ENCODE data around the gene SLC7A10.

SLC7A10 gene

DNA sequence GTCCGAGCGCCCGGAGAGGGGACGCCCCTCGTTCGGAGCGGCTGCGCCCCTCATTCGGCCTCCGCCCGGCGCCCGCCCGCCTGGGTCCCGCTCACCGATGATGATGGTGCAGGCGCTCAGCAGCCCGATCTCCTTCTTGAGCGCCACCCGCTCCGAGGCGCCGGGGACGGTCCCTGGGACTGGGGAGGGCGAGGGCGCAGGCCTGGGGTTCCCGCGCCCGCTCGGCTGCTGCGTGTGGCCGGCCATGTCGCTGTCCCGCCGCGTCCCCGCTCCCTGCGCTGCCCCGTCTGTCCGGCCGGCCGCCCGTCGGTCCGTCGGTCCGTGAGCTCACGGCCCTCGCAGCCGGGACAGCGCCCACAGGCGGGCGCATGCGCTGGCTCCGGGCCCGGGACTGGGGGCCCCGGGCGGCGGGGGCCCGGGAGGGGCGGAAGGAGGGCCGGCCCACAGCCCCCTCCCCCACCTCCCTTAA, at the start of gene SLC7A10:
SLC7A10 (minus strand) TSS at position 393 of the 469 bp plus-strand sequence; CDS start at position 246, 147 bp downstream.
- no peak for FAIRE-seq

DNA sequence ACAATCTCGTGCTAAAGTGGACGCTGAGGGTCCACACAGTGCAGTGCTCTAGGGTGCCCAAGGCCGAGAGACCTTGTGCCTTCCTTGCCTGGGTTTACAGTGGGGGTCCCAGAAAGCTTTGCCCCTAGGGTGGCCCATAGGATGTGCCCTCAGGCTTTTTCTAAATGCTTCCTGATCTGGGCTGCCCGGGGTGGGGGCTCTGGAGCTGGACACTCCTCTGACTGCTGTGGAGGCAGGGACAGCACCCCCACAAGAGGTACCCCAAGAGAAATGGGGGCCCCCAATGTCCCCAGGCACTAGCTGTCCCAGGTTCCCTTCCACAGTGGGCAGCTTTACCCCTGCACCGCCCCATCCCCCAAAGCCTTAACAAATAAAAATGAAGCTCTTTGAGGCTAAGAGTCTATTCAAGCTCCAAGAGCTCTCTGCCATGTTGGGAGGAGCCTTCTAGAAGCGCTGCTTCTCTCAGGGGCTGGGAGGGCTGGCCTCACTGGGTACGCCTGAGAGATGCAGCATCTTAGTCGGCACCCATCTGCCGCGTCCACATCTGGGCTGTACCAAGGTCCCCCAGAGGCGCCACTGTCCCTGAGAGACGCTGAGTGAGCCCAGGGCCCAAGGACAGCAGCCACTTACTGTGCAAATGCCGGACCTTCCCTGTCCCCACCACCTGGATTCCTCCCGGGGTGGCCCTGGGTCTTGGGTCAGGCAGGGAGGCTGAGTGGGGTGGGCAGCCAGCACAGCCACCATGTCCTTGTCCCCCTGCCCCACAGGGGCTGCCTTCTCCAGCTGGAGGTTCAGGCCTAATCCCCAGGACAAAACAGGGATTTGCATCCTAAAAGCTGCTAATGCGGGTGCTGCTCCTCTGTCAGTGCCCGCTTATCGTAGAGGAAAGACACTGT, 49.3 kb upstream of the SLC7A10 start:
- FAIRE-seq, result no peak

DNA sequence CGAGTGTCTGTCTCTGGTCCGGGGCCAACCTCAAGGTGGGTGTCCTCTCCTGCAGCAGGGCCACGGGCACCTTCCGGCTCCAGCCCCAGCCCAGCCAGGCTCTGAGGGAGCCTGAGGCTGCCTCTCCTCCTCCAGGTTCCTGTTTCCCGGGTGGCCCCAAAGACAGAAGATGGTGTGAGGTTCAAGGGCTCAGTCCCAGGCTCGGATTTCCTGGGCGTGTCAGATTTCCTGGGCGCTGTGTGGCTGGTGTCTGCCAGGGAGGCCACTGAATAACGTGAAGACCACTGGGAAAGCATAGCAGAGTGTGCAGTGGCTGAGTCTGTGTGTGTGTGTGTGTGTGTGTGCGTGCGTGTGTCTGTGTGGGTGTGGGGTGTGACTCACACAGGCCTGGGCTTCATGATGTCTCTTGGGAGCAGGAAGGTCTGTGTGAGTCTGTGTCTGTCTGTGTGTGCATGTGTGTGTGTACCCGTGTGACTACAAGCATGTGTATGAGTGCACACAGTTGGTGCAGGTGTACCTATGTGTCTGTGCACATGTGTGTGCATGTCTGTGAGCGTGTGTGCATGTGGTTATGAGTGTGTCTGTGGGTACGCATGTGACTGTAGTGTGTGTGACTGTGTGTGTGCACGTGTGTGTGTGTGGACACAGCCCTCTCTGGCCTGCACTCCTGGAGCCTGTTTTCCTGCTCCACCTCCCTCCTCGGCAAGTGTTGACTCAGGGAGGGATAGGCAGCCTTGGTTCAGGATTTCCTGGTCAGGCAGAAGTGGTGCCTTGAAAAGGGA, 48.4 kb upstream of the SLC7A10 start:
- FAIRE-seq, result no peak

DNA sequence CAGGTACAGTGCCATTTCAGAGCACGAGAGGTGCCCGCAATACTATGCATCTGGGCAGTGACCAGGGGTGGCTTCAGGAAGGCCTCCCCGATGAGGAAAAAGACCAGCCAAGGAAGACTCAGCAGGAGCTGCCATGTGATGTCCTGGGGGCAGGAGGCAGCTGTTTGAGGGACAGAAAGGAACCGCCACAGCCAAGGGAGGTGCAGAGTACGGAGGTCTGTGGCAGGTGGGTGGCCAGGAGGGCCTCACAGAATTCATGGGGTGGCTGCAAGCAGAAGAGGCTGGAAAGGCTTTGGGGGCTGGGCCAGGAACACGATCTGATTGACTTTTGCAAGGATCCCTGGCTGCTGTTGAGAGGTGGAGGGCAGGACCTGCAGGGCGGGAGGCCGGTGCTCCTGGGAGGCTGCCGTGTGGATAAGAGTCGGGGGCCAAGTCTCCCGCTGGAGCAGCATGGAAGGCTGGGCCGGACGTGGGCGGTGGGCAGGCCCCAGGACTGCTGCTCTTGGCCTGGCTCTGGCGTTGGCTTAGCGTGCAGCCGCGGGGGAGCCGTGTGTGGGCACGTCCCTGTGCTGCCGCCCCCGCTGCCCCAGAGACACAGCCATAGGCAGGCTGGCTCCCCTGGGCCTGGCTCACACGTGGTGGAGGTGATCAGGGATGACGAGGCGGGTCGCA, 47.6 kb upstream of the SLC7A10 start:
- FAIRE-seq, result no peak

DNA sequence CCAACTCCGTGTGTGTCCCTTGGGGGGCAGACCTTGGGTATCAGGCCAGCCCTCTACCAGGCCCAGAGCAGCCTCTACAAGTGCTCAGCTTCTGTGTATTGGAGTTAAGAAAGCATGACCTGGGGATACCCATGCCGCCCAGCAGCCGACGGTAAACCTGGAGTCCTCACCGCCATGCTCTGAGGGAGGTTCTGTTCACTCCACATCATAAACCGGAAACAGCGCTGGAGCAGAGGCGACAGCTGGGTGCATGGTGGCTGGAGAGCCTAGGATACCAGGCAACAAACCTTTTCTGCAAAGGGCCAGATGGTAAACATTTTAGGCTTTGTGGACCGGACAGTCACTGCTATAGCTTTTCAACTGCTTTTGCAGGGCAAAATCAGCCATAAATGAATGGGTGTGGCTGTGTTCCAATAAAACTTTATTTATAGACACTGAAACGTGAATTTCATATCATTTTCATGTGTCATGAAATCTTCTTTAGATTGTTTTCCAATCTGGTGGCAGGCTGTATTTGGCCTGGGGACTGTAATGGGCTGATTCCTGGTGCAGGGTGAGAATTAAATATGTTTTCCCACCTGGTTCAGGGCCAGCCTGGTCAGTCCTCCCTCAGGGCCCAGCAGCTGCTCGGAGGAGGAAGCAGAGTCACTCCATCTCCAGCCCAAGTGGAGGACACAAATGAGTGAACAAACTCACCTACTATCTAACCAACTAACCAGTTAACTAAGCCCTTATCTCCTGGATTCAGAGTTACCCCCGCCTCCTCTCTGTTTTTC, 45.8 kb upstream of the SLC7A10 start:
- FAIRE-seq, result no peak

DNA sequence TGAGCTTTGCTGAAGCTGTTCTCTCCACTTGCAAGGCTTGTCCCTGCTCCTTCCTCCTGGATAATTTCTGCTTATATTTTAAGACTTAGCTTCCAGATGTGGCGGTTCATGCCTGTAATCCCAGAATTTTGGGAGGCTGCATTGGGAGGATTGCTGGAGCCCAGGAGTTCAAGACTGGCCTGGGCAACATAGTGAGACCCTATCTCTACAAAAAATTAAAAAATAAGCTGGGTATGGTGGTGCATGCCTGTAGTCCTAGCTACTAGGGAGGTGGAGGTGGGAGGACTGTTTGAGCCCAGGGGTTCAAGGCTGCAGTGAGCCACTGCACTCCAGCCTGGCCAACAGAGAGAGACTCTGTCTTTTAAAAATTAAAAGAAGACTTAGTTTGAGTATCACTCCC, 45.1 kb upstream of the SLC7A10 start:
- FAIRE-seq, result no peak

DNA sequence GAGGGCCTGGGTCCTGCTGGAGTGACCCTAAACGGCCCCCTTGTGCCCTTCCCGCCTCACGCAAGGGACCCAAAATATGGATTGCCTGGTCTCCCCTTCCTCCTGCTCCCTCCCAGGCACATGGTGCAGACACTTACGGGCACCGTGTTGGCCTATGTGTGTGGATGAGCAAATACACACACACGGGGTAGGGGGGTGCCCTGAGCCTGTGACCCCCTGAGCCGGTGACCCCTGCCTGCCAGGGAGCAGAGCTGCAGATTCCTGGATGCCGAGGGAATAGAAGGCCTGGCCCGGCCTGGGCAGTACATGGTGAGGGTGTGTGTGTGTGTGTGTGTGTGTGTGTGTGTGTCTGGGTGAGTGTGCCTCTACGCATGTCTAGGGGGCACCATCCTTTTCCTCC, 43.4 kb upstream of the SLC7A10 start:
- no peak for FAIRE-seq

DNA sequence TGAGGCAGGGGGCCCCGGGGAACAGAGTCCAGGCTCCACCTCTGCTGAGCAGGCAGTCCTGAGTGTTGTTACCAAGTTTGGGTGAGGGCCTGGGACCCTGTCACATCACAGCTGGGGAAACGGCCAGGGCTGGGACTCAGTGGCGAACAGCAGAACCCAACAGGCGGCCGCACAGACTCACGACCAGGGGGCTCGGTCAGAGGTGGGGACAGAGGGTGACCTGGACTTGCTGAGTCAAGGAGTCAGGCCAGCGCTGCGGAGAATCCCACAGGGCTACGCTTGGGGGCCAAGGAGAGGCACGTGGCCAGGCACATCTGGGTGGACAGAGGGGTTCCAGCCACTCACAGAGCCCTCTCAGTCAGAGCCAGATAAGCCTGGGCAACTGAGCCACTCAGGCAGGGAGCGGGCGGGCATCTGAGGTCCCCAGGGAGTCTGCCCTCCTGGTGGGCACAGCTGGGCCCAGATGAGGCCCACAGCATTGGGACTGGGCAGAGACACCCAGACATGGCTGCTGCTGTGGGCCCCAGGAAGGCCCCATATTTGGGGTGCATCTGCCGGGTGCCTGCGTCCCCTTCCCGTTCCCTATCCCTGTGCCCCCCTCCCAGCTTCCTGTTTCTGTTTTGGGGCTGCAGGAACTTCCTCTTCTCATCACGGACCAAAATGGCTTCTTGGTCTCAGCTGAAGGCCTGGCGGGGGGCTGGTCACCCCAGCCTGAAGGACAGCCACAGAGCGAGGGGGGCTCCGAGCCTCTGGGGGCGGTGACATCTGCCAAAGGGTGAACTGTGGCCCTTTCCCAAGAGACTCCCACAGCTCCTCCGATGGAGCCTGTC, 42.7 kb upstream of the SLC7A10 start:
- no peak for FAIRE-seq

DNA sequence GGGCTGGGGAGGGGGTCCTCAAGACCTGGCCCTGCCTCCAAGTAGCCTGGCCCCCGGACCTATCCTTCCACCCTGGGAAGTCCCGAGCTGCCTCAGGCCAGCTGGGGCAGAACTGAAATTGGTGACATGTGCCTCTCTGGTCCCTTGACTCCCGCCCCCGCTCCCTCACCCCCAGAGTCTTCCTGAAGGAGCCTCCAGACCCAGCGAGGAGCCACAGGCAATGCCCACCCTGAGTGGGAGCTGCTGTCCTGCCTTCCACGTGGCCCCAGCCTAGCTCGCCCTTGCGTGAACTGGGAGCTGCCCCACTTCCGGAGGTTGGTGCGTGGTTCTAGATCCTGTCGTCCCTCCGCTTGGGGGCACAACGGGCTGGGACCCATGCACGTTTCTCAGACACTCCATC, 42.1 kb upstream of the SLC7A10 start:
- FAIRE-seq, result no peak

DNA sequence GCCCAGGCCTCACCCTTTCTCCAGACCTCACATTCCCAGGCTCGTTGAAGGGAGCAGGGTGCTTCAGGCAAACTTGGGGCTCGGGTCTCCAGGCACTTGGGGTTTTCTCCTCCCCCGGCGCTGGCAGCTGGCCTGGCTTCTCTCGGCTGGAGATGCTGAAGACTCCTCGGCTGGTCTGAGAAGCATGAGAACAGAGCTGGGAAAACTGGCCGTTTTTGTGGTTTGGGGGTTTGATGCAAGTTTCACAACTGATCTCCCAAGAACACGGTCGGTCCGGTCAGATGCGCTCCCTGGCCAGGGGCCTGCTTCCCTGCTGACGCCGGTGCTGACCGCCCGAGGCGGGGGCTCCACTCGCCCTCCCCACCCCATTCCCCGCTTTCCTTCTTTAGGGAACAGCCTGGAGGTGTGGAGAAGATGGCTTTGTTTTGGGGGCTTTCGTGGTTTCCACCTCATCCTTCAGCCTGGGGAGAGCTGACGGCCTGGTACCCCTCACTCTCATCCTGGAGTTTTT, 41.4 kb upstream of the SLC7A10 start:
- no peak for FAIRE-seq

DNA sequence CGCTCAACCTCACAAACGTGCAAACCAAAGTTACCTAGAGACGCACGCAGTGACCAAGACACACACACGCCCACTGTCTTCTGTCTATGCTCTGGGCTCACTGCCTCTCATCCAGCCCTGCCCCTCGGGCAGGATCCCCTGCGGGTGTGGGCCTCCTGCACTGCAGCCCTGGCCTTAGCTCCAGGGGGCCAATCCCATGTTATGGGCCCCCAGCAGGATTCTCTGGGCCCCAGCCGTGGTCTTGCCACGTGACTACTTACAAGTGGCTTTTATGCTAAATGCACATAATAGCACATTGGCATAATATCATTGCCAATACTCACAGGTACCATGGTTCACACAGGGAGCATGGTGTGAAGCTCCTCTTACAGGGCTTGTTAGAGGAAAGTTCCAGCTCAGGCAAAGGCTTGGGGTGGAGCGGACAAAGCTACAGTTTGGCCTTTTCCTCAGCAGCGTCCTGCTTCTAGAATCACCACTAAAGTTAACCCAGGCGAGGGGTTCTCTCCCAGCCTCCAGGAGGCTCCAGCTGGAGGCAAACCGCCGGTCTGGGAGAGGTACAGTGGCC, 39.3 kb upstream of the SLC7A10 start:
- no peak for FAIRE-seq

DNA sequence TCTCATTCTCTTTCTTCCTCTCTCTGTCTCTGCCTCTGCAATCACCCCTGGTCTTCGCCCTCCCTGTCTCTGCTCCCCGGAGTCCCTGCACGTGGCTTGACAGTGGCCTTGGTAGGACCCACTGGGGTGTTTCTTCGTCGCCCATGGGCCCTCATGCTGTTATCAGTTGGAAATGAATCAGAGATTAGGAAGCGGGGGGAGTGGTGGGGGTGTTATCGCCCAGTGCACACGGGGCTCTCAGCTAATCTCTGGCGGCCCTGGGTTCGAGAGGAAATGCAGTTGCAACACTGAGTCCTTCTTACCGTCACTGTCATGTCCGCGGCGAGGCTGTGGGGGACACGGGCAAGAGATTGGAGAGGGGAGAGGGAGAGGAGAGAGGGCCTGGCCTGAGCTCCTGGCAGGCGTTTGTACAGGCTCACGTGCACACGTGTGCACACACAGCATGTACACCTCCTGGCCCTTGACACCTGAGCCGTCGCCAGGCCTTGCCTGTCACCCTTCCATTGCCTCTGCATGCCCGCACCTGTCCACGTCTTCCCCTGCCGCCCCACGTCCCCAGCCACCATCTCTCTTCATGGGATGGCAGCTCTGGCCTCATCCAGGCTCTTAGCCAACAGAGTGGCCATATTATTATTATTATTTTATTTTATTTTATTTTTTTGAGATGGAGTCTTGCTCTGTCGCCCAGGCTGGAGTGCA, 37.8 kb upstream of the SLC7A10 start:
- no peak for FAIRE-seq

DNA sequence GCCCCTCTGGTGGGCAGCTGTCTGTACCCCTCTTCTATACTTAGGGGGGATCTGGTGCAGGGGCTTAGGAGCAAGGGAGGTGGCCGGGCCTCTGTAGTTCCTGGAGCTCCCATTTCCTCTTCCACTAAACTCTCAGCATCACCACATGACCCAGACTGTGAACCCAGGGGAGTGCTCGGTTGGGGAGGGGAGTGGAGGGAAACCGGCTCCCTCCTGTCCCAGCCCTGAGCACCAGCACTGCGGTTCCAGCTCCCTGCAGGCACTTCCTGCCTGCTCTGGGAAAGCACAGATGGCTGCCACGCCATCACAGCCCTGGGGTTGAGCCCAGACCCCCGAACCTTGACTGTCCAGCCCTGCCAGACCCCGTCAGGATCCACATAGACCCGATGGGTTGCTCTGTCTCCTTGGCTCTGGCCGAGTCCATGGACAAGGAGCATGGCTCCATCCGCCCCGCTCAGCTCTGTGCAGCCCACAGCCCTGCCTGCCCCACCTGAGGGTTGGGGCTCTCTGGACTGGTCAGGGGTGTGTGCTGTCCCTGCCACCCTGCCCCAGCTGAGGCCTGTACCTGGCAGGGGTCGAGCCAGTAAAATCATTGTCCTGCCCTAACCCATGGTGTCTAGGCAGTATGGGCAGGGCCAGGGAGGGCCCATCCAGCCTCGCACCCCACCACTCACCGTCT, 36.0 kb upstream of the SLC7A10 start:
- FAIRE-seq, result no peak

DNA sequence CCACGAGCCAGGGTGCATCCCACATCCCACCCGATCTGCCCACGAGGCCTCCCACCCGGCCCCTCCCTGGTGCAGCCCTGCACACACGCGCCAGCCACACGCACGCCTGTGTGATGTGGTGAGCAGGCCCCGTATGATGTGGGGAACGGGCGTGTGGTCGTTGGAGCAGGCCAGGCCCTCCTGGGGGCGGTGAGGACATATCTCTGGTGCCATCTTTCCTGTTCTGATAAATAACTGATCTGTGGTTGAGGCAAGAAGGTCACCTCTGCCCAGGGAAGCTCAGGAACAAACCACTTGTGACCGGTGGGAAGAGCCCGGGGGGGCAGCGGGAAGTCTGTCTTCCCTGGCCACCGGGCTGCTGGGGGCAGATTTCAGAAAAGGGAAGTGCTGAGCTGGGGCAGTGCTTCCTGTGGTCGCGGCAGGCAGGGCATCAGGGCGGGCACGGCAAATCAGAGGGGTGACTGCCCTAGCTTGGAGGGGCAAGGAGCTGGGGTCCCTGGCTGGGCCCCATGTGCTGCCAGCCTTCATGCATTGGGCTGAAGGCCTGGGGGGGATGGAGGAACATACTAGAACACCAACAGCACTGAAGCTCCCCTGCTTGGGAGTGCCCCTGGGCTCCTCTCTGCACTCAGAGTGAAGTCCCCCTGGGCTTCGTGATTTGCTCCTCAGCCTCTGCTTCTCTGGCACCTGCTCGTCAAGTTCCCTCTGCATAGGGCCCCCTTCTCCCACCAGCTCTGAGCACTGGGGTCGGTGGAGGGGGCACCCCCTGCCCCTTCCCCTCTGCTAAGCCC, 35.2 kb upstream of the SLC7A10 start:
- FAIRE-seq, result no peak

DNA sequence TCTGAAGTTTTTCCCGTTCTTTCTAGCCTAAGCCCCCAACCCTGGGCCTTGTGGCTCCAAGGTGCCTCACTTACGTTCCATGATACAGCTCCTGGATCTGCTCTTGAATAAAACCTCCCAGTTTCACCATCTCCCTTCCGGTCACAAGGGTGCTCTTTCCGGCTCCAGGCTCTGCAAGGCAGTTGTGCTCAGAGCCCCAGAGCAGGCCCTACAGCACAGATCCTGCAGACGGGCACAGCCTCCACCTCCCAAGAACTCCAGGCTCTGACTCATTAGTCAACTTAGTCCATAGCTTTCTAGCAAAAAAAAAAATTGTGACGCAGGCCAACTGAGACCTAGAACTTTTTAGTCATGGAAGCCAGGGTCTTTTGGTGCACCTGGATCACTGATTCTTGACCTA, 33.9 kb upstream of the SLC7A10 start:
- FAIRE-seq, result no peak

DNA sequence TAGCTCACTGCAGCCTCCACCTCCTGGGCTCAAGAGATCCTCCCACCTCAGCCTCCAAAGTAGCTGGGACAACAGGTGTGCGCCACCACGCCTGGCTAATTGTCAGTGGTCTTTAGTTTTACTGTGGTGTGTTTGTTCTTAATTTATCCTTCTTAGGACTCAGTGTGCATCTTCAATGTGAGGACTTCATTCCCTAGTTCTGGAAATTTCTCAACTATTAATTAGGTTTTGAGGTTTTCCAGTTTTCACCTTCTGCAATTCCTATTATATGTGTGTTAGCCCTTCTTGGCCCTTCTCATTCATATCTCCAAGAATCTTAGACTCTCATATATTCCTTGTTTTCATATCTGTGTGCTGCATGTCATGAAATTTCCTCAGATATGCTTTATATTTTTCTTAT, 32.2 kb upstream of the SLC7A10 start:
- FAIRE-seq, result no peak

DNA sequence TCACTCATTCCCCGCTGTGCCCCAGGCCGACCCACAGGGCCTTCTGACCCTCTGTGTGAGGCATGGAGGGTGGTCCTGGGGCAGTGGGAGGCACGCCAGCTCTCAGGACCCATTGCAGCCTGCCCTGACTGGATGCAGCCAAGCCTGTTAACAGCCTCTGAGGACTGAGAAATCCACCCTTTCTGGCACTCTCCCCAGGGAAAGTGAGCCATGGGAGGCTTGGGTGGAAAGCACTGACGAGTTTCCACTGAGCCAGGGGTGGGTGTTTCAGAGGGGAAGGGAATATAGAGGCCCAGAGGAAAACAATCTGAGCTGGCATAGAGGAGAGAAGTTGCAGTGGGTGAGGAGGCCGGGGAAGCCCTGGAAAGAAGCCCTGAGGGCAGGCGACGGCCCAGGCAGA, 30.6 kb upstream of the SLC7A10 start:
- no peak for FAIRE-seq

DNA sequence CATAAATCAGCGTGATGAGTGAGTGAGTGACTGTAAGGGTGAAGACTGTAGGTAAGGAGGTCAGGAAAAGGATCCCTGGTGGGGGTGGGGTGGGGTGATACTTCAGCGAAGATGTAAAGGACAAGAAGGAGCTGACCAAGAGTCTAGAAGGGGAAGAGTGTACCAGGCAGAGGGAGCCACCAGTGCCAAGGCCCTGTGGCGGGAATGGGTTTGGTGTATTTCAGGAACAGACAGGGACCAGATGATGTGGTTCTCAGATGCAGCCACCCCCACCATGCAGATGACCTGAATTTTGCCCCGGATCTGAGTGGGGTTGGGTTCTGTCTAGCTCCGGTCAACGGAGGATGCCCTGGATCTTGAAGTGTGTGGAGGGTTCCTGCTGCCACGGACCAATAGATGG, 30.1 kb upstream of the SLC7A10 start:
- FAIRE-seq, result no peak

DNA sequence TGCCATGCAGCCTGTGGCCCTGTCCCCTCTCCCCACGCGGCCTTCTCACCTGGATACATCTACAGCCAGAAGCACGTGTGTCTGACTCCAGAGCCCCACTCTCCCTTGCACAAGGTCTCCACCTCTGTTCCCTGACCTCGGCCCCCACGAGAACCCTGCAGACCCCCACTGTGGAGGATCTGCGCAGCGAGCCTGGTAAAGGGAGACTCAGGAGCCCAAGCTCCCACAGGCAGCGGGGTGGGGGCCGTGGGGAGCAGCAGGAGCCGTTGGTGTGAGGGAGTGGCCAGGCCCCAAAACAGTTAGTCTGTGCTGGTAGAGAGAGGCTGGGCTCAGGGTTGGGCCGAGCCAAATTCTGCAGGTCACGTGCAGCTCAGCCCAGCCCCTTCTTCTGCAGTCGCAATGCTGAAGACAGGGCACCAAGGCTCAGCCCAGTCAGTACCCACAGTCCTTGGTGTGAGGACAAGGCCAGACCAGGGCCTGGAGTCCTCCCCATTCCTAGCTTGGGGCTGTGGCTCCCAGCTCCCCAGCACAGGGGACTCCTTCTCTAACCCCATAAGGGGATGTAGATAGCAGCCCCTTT, 28.7 kb upstream of the SLC7A10 start:
- no peak for FAIRE-seq
